Vagina (tissue), 2 donors: ENCODE results near the gene NANOS2. TPM values are rescaled to one million over a fixed set of nuclear protein-coding genes. Genes with fewer than 3 reads are reported as not detected.

ENCODE experiments used
- DNase-seq, 2 donors: peaks; one replicate each; pipeline ENCODE4 v3.0.0-alpha.2; 2017; ENCODE audit errors: extremely low spot score in 2 of 2
- H3K27ac ChIP-seq: fragments of 200-600 bp; sonication (generic); one replicate; pipeline ENCODE4 v1.5.1; 2019
- H3K27me3 ChIP-seq: fragments of 200-600 bp; sonication (generic); one replicate; pipeline ENCODE4 v1.5.1; 2019
- H3K36me3 ChIP-seq, 2 donors: fragments of 200-600 bp; sonication (generic); one replicate each; pipeline ENCODE4 v1.5.1; 2017 to 2019
- H3K4me1 ChIP-seq: fragments of 200-600 bp; sonication (generic); one replicate; pipeline ENCODE4 v1.5.1; 2019
- H3K4me3 ChIP-seq, 2 donors: fragments of 200-600 bp; sonication (generic); 1 replicate in 1 of 2; 2 replicates in 1 of 2; pipeline ENCODE4 v1.5.1; 2016 to 2019
- H3K9me3 ChIP-seq: fragments of 200-600 bp; sonication (generic); one replicate; pipeline ENCODE4 v1.5.1; 2019
- CTCF ChIP-seq, 3 experiments: fragments of 450-650 bp in 2 of 3; fragments of 200-600 bp in 1 of 3; sonication (generic) in 1 of 3; IDR thresholded peaks; one replicate each; pipeline ENCODE4 v1.5.1; 2017 to 2019; ENCODE audit warnings: antibody characterized with exemption in 3 of 3, mild to moderate bottlenecking in 2 of 3, moderate library complexity in 2 of 3
- POLR2A ChIP-seq, 2 donors: fragments of 450-650 bp; IDR thresholded peaks; one replicate each; pipeline ENCODE4 v1.6.1; 2017; ENCODE audit warnings: antibody characterized with exemption in 2 of 2, mild to moderate bottlenecking in 2 of 2, moderate library complexity in 2 of 2
- POLR2AphosphoS5 ChIP-seq, 2 donors: sonication (generic); formaldehyde crosslinking; IDR thresholded peaks; one replicate each; pipeline ENCODE4 v1.9.0; 2017; ENCODE audit warnings: antibody characterized with exemption in 2 of 2, mild to moderate bottlenecking in 2 of 2, low read depth in 1 of 2; ENCODE audit not compliant: insufficient read depth in 1 of 2
- intact Hi-C: fragments of 100-400 bp; cut with DNase I; formaldehyde crosslinking; loops from one replicate; pipeline ENCODE4 v1.15.1; 2023
- total RNA-seq: library from RNA; depleted of rRNA; stranded (reverse); fragments of >200 nt; gene quantifications from one replicate; pipeline ENCODE4 v1.2.3, GENCODE V29; 2016

The NANOS2 gene
- total RNA-seq, 1 donor from 2014 or later, result not detected

- TF ChIP-seq CTCF (IDR thresholded peaks at IDR 0.05), result no peak
- TF ChIP-seq POLR2A (IDR thresholded peaks at IDR 0.05), result no peak
- TF ChIP-seq POLR2AphosphoS5 (IDR thresholded peaks at IDR 0.05; ENCODE audit: insufficient read depth in 1 of 2, low read depth in 1 of 2), result no peak
- Histone ChIP-seq H3K27me3 (no peaks in the 10 kb centered on the region), H3K9me3 (no peaks in the 10 kb centered on the region), H3K4me3 (no peak overlapping the region), H3K36me3 (no peaks in the 10 kb centered on the region), H3K4me1 (peaks cover 42% of the 10 kb centered on the region), H3K27ac (no peak overlapping the region)
- no peak for DNase-seq
- intact Hi-C loops, result loop anchor here (10.0 kb wide), 2 partner anchors 65 to 135 kb away; partner anchors contain the start of gene RSPH6A
These were observed 34.6 kb downstream of the NANOS2 start for GRCh38 chr19:45879971-45880370.

- no peak for TF ChIP-seq POLR2AphosphoS5 (IDR thresholded peaks at IDR 0.05; ENCODE audit: insufficient read depth in 1 of 2, low read depth in 1 of 2)
- TF ChIP-seq CTCF (IDR thresholded peaks at IDR 0.05), result no peak
- TF ChIP-seq POLR2A (IDR thresholded peaks at IDR 0.05), result no peak
- Histone ChIP-seq H3K27ac (no peak overlapping the region), H3K4me3 (no peak overlapping the region), H3K36me3 (no peaks in the 10 kb centered on the region), H3K4me1 (peaks cover 33% of the 10 kb centered on the region), H3K9me3 (no peaks in the 10 kb centered on the region), H3K27me3 (no peaks in the 10 kb centered on the region)
- intact Hi-C loops, result loop anchor here (10.0 kb wide), 1 partner anchor 136 kb away; no protein-coding TSS in a partner anchor
- no peak for DNase-seq
These were observed 35.5 kb downstream of the NANOS2 start for GRCh38 chr19:45879055-45879454.

GRCh38 chr19:45878043-45878794, 36.4 kb downstream of the NANOS2 start:
- Histone ChIP-seq H3K9me3 (no peaks in the 10 kb centered on the region), H3K27ac (no peak overlapping the region), H3K4me3 (no peak overlapping the region), H3K4me1 (peaks cover 24% of the 10 kb centered on the region), H3K27me3 (no peaks in the 10 kb centered on the region), H3K36me3 (no peaks in the 10 kb centered on the region)
- intact Hi-C loops, result loop anchor here (10.0 kb wide), 1 partner anchor 137 kb away; no protein-coding TSS in a partner anchor
- DNase-seq, result no peak
- TF ChIP-seq POLR2AphosphoS5 (IDR thresholded peaks at IDR 0.05; ENCODE audit: insufficient read depth in 1 of 2, low read depth in 1 of 2), result no peak
- TF ChIP-seq POLR2A (IDR thresholded peaks at IDR 0.05), result no peak
- TF ChIP-seq CTCF (IDR thresholded peaks at IDR 0.05), result no peak

- H3K27me3 ChIP-seq, result no peaks in the 10 kb centered on the region
- no peaks in the 10 kb centered on the region for H3K36me3 ChIP-seq
- H3K27ac ChIP-seq, result peak overlapping the region; percentile 56
- TF ChIP-seq POLR2AphosphoS5 (IDR thresholded peaks at IDR 0.05; ENCODE audit: insufficient read depth in 1 of 2, low read depth in 1 of 2) (no peak), POLR2A (IDR thresholded peaks at IDR 0.05) (no peak), CTCF (IDR thresholded peaks at IDR 0.05) (no peak)
- intact Hi-C loops, result loop anchor here (10.0 kb wide), 1 partner anchor 138 kb away; no protein-coding TSS in a partner anchor
- no peak for DNase-seq
- H3K9me3 ChIP-seq, result no peaks in the 10 kb centered on the region
- H3K4me3 ChIP-seq, result peak overlapping the region; percentile 18 to 24
- H3K4me1 ChIP-seq, result peaks cover 11% of the 10 kb centered on the region
These were observed 38.0 kb downstream of the NANOS2 start for GRCh38 chr19:45876411-45877197.
